Measurements from ENCODE around the gene ACAD10. TPM values are rescaled to one million over a fixed set of nuclear protein-coding genes. Genes with fewer than 3 reads are reported as not detected.
"Not testable (repeated sequence)": the region's sequence is repeated elsewhere in the genome, so short reads cannot be mapped to it uniquely, and the experiment has no call there.

The ACAD10 gene
- total RNA-seq, 2 experiments from 2014 or later: 15.0 to 35.3 TPM

- no peak overlapping the region for H3K4me3 ChIP-seq (ENCODE audit: low read depth, low read length, poor library complexity, severe bottlenecking)
- no peak overlapping the region for H3K4me2 ChIP-seq (ENCODE audit: low read length)
- no TSS peak for BruUV-seq (replicated peaks)
- no peaks in the 10 kb centered on the region for H3K79me2 ChIP-seq (ENCODE audit: insufficient read depth, low read depth, low read length)
- CTCF ChIA-PET (ENCODE audit: unreplicated experiment): no interaction called here
- no peak overlapping the region for H3K27ac ChIP-seq (ENCODE audit: low read depth, low read length, poor library complexity, severe bottlenecking)
- intact Hi-C loops (cut with micrococcal nuclease; ENCODE audit: unreplicated experiment): no loop called here
- H2AFZ ChIP-seq (ENCODE audit: low read length): no peak overlapping the region
- peaks cover 23% of the 10 kb centered on the region for H3K36me3 ChIP-seq (ENCODE audit: insufficient read depth, low read length)
- H3K4me1 ChIP-seq (ENCODE audit: insufficient read depth, low read length, poor library complexity, severe bottlenecking): no peaks in the 10 kb centered on the region
- POLR2A ChIA-PET: no interaction called here
- H4K20me1 ChIP-seq (ENCODE audit: insufficient read depth, low read length): no peaks in the 10 kb centered on the region
- TF ChIP-seq, protein P1, sequence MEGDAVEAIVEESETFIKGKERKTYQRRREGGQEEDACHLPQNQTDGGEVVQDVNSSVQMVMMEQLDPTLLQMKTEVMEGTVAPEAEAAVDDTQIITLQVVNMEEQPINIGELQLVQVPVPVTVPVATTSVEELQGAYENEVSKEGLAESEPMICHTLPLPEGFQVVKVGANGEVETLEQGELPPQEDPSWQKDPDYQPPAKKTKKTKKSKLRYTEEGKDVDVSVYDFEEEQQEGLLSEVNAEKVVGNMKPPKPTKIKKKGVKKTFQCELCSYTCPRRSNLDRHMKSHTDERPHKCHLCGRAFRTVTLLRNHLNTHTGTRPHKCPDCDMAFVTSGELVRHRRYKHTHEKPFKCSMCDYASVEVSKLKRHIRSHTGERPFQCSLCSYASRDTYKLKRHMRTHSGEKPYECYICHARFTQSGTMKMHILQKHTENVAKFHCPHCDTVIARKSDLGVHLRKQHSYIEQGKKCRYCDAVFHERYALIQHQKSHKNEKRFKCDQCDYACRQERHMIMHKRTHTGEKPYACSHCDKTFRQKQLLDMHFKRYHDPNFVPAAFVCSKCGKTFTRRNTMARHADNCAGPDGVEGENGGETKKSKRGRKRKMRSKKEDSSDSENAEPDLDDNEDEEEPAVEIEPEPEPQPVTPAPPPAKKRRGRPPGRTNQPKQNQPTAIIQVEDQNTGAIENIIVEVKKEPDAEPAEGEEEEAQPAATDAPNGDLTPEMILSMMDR (conservative IDR thresholded peaks at IDR 0.05; ENCODE audit: low read length): no peak
- TF ChIP-seq EZH2phosphoT487 (IDR thresholded peaks at IDR 0.05; ENCODE audit: borderline replicate concordance, low read depth, low read length): no peak
- no peak for DNase-seq (ENCODE audit: low spot score)
- H3K9me2 ChIP-seq (ENCODE audit: insufficient read depth, low read length): no peaks in the 10 kb centered on the region
- H3K9me3 ChIP-seq (ENCODE audit: low read length): no peaks in the 10 kb centered on the region
Observed at GRCh38 chr12:111715279-111715678, 29.4 kb downstream of the ACAD10 start.

- H2AFZ ChIP-seq (ENCODE audit: low read length); H3K27ac ChIP-seq (ENCODE audit: low read depth, low read length, poor library complexity, severe bottlenecking); H3K9me3 ChIP-seq (ENCODE audit: low read length); intact Hi-C loops (cut with micrococcal nuclease; ENCODE audit: unreplicated experiment); H3K4me2 ChIP-seq (ENCODE audit: low read length); POLR2A ChIA-PET; H3K36me3 ChIP-seq (ENCODE audit: insufficient read depth, low read length); CTCF ChIA-PET (ENCODE audit: unreplicated experiment); H3K4me1 ChIP-seq (ENCODE audit: insufficient read depth, low read length, poor library complexity, severe bottlenecking); H3K9me2 ChIP-seq (ENCODE audit: insufficient read depth, low read length); H3K79me2 ChIP-seq (ENCODE audit: insufficient read depth, low read depth, low read length); DNase-seq (ENCODE audit: low spot score); BruUV-seq (replicated peaks); H4K20me1 ChIP-seq (ENCODE audit: insufficient read depth, low read length); H3K4me3 ChIP-seq (ENCODE audit: low read depth, low read length, poor library complexity, severe bottlenecking): not testable (repeated sequence)
Observed at GRCh38 chr12:111719316-111719715, 33.5 kb downstream of the ACAD10 start.

DNA sequence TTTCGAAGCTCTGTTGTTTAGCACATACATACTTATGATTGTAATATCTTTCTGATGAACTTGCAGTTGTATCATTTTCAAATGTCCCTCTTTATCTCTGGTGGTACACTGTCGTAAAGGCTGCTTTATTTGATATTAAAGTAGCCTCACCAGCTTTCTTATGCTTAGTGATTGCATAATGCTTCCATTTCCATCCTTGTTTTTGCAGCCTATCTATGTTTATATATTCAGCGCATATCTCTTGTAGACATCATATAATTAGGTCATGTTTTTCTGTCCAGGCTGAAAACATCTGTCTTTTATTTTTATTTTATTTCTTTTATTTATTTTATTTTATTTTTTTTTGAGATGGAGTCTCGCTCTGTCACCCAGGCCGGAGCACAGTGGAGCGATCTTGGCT is 34.6 kb downstream of the ACAD10 start:
- Histone ChIP-seq H3K79me2 (ENCODE audit: insufficient read depth, low read depth, low read length) (no peaks in the 10 kb centered on the region), H3K36me3 (ENCODE audit: insufficient read depth, low read length) (0 out of 2 replicates have a peak, but pooled peaks cover 8% of the 10 kb centered on the region), H3K4me3 (ENCODE audit: low read depth, low read length, poor library complexity, severe bottlenecking) (no peak overlapping the region), H4K20me1 (ENCODE audit: insufficient read depth, low read length) (no peaks in the 10 kb centered on the region), H3K27ac (ENCODE audit: low read depth, low read length, poor library complexity, severe bottlenecking) (no peak overlapping the region), H3K9me2 (ENCODE audit: insufficient read depth, low read length) (no peaks in the 10 kb centered on the region), H3K4me1 (ENCODE audit: insufficient read depth, low read length, poor library complexity, severe bottlenecking) (no peaks in the 10 kb centered on the region), H2AFZ (ENCODE audit: low read length) (no peak overlapping the region), H3K9me3 (ENCODE audit: low read length) (peaks cover 3% of the 10 kb centered on the region; the same call in 1 of the 2 replicates), H3K4me2 (ENCODE audit: low read length) (no peak overlapping the region)
- TF ChIP-seq EZH2phosphoT487 (IDR thresholded peaks at IDR 0.05; ENCODE audit: borderline replicate concordance, low read depth, low read length): no peak
- TF ChIP-seq, protein P1 (conservative IDR thresholded peaks at IDR 0.05; ENCODE audit: low read length): no peak
- POLR2A ChIA-PET: interaction anchor here (0.6 kb wide), 1 partner anchor 359 kb away, joined by 9 read pairs; no protein-coding TSS in a partner anchor
- DNase-seq (ENCODE audit: low spot score): no peak
- BruUV-seq (replicated peaks): no TSS peak
- CTCF ChIA-PET (ENCODE audit: unreplicated experiment): no interaction called here
- intact Hi-C loops (cut with micrococcal nuclease; ENCODE audit: unreplicated experiment): no loop called here

DNA sequence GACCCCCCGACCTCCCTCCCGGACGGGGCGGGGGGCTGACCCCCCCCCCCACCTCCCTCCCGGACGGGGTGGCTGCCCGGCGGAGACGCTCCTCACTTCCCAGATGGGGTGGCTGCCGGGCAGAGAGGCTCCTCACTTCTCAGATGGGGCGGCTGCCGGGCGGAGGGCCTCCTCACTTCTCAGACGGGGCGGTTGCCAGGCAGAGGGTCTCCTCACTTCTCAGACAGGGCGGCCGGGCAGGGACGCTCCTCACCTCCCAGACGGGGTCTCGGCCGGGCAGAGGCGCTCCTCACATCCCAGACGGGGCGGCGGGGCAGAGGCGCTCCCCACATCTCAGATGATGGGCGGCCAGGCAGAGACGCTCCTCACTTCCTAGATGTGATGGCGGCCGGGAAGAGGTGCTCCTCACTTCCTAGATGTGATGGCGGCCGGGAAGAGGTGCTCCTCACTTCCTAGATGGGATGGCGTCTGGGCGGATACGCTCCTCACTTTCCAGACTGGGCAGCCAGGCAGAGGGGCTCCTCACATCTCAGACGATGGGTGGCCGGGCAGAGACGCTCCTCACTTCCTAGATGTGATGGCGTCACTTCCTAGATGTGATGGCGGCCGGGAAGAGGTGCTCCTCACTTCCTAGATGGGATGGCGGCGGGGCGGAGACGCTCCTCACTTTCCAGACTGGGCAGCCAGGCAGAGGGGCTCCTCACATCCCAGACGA is 38.0 kb downstream of the ACAD10 start:
- BruUV-seq (replicated peaks); H4K20me1 ChIP-seq (ENCODE audit: insufficient read depth, low read length); CTCF ChIA-PET (ENCODE audit: unreplicated experiment); H3K9me3 ChIP-seq (ENCODE audit: low read length); H3K4me2 ChIP-seq (ENCODE audit: low read length); H3K4me3 ChIP-seq (ENCODE audit: low read depth, low read length, poor library complexity, severe bottlenecking); POLR2A ChIA-PET; H3K36me3 ChIP-seq (ENCODE audit: insufficient read depth, low read length); DNase-seq (ENCODE audit: low spot score); H2AFZ ChIP-seq (ENCODE audit: low read length); intact Hi-C loops (cut with micrococcal nuclease; ENCODE audit: unreplicated experiment); H3K79me2 ChIP-seq (ENCODE audit: insufficient read depth, low read depth, low read length); H3K27ac ChIP-seq (ENCODE audit: low read depth, low read length, poor library complexity, severe bottlenecking); H3K9me2 ChIP-seq (ENCODE audit: insufficient read depth, low read length); H3K4me1 ChIP-seq (ENCODE audit: insufficient read depth, low read length, poor library complexity, severe bottlenecking): not testable (repeated sequence)
